Activated T-cell treated with anti-CD3 and anti-CD28 coated beads for 1 hour (primary cell): ENCODE data around the gene HERC3.

Experiments
- DNase-seq: peaks from one replicate; pipeline ENCODE4 v3.0.0-alpha.2; 2020; ENCODE audit warnings: low read depth

The HERC3 gene

DNA sequence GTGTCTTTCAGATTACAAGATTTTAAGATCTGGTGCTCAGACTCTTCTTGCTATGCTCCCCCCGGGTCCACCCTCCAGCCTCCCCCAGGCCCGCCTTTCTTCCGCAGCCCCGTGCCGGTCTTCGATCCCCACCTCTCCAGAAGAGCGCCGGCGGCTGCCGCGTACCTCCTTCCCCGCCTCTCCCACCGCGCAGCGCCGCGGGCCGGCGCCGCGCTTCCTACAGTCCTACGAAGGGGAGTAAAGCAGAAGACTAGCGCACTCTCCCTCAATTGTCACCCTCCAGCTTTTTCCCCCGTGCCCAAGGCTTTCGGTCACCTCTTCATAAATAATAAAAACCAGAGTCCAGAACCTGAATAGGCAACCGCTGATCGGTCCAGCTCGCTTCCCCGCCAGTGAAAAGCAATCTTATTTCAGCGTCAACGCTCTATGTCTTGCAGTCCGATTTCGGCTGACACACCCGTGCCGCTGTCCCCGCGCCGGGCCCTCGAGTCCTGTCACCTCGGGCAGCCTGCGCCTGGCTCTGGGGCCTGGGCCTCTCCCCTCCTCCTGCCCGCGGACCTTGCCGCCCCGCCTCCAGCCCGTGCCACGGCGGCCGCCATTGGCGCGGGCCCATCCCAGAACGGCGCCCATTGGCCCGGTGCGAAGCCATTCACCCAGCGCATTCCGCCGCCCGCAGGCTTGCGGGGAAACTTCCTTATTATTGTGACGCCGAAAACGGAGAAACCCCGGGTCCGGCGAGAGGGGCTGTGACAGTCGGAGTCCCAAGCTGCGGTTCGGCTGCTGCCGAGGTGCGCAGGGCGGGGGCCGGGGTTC lies at the start of gene HERC3:
Gene HERC3 (plus strand): TSS at position 694 of the 813 bp plus-strand sequence. CDS start 13,344 bp downstream, outside the sequence.
- peak; percentile 81 for DNase-seq

DNA sequence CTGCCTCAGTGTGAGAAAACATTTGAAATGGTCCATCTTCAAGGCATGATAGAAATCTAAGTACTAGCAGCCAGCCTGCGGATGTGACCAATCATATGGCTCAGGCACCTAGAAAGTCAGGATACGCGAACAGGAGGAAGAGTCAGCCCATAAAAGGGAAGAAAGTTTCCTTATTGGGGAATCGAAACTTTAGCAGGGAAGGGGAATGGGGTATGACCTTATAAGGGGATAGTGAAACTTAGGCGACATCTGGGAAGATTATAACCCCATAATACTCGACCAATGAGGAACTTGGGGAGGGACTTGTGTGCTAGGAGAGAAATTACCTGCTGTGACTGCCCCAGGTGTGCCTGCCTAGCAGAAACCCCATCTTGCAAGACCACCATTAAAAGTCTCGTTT lies 42.5 kb upstream of the HERC3 start:
- no peak for DNase-seq

DNA sequence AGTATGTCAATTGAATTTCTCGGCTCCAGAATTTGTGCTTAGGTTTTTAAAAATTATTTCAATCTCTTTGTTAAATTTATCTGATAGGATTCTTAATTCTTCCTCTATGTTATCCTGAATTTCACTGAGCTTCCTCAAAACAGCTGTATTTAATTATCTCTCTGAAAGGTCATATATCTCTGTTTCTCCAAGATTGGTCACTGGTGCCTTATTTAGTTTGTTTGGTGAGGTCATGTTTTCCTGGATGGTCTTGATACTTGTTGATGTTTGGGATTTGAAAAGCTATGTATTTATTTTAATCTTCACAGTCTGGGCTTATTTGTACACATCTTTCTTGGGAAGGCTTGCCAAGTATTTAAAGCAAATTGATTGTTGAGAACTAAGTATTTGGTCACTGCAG lies 24.7 kb upstream of the HERC3 start:
- no peak for DNase-seq

DNA sequence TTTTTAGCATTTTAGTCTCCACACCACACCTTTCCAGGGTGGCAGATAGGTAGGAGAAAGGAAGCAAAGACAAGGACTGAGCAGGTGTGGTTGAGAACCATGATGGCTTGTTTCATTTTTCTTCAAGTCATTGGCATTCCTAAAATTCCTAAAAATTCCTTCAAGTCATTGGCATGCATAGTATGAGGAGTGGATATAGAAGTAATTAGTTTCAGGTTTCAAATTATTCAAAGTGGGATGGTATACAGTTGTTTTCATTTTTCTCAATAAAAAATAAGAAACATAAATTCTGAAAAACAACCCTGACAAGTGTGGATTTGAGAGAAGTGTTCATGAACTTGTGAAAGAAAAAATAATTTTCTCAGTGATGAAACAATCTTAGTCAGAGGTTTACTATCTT lies 22.3 kb upstream of the HERC3 start:
- DNase-seq = no peak

DNA sequence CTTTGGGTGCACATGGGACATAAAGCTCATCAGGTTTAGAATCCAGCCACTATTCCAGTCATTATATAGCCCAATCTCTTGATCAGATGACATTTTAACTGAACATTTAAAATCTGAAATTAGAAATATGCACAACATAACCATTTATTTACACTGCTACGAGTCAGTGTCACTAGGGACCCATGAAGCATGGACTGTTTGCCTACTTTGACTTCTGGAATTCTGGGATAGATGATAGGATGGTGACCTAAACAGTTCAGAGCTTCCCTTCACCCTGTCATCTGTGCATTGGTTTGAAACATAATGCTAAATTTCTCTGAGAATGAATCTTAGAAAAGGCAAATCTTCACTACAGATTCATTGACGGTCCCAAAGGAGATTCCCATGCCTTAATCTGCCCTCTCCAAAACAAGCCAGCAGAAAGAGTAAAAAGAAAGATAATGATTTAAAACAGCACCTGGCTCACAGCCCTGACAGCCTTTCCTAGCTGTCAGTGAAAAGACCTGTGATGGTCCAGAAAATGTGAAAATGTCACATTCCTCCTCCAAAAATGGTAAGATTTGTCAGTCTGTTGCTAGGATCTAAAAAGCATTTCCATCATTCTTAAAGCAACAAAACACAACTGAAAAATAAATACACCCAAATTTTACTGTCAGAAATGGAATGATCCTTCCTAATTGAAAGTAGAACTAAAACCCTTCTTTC lies 18.9 kb upstream of the HERC3 start:
- no peak for DNase-seq

DNA sequence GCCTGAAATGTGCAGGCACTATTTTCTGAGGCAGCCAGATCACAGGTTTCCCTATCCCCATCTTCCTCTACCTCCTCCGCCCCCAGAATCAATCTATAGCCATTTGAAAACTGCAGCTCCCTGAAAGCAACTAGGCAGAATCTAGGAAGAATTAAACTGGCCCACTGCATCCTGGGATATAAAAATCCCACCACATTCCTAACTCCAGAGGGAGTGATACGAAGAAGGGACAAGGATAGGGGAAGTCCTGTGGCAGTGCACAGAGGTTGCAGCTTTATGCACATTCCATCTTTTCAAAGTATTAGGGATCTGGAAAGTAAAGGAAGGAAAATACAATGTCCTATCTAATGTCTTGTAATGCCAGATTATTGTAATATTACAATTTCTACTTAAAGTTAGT lies 18.3 kb upstream of the HERC3 start:
- no peak for DNase-seq

DNA sequence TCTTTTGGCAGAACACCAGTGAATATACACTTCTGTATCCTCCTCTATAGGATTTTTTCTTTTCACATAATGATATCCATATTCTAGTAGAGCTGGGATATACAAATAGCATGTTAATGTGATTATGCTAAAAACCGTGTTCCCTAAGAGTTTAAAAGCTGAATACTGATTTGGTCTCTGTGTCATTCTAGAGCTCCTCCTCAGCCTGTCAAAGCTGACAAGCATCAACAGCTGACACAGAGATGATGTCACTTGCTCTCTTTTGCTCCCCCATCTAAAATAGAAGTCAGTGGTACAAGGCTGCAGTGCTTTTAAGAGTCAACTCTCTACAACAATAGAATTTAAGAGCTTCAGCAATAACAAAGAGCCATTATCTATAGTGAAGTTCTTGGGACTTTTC lies 17.1 kb upstream of the HERC3 start:
- DNase-seq = no peak

DNA sequence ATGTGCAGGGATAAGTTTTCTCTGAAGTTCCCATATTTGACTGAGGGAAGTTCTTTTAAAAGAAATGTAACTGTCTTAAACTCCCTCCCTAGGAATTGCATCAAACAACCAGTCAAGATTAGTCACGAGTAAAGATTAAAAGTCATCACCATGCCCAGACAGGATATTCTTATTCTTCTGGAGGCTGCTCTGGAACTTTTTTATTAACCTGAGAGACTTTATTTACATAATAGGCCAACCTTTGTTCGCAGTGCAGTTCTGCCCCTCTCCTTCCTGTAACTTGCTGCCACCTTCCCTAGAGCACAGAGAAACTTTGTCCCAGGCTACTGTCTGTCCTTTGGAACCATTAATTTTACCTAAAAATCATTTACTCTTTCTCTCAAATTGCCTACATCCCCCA lies 9.8 kb upstream of the HERC3 start:
- DNase-seq = no peak

DNA sequence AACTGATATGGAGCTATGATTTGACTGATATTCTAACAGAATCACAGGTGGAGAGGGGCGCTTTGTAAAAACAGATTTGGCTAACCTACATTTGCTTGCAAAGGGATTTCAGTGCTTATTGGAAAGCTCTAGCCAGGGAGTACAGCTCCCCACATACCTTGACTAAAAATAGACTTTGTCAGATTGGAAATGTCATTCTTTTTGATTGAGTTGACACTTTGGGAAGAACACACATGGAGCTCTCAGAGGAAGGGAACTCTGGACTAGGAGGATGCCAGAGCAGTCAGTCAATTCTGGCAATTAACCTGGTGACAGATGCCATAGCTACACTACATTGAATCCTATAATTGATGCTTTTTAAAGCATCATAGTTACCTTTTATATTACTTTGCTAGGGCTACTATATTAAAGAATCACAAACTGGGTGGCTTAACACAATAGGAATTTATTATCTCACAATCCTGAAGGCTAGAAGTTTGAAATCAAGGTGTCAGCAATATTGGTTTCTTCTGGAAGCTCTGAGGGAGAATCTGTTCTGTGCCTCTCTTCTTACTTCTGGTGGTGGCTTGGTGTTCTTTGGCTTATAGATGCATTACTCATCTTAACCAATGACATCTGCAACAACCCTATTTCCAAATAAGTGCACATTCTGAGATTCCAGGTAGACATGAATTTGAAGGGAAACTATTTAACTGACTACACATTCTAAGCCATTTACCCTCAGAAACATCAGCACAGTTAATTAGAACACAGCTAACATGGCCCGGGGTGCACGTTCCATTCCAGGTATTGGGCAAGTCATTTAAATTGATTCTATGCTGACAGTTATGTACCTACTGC lies 8.4 kb upstream of the HERC3 start:
- DNase-seq = no peak

DNA sequence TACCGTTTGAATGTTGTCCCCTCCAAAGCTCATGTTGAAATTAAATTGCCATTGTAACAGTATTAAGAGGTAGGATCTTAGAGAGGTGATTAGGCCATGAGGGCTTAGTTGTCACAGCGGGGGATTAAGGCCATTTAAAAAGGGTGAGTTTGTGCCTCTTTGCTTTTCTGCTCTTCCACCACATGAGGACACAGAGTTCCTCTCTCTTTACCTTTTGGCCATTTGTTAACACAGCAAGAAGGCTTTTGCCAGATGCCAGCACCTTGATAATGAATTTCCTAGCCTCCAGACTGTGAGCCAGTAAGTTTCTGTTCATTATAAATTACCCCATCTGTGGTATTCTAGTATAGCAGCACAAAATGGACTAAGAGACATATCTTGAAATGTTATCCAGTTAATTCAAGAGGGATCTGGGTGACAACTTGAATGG lies 7.8 kb upstream of the HERC3 start:
- no peak for DNase-seq

DNA sequence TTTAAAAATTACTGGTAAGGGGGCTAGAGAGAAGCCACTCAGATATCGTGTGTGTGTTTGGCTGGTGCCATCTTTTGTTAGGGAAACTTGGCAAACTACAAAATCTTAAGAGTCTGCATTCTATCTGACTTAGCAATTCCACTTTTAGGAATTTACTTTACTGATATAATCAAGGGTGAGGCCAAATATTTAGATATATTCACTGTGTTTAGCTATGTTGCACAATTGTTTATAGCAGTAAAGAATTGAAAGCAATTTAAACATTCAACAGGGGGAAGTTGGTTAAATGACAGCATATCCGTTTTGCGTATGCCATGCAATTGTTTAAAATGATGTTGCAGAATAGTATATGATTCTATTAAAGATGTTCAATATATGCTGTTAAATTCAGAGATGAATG lies 6.4 kb upstream of the HERC3 start:
- no peak for DNase-seq

DNA sequence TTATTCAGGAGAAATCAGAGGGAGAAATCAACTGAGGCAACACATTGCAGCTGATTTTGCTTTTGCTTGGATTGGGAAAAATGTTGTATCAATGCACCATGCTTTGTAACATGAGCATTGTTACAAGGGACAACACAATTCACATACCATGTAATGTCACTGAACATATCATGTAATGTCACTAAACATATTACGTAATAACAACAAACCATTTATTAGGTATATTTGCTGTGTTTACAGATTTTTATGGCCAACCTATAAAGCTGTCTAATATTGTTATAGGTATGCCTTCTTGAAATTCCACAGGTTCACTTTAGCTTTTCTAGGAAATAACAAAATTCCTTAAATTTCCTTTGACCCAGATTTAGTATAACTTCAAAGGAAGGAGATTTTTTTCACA lies 5.0 kb upstream of the HERC3 start:
- no peak for DNase-seq

DNA sequence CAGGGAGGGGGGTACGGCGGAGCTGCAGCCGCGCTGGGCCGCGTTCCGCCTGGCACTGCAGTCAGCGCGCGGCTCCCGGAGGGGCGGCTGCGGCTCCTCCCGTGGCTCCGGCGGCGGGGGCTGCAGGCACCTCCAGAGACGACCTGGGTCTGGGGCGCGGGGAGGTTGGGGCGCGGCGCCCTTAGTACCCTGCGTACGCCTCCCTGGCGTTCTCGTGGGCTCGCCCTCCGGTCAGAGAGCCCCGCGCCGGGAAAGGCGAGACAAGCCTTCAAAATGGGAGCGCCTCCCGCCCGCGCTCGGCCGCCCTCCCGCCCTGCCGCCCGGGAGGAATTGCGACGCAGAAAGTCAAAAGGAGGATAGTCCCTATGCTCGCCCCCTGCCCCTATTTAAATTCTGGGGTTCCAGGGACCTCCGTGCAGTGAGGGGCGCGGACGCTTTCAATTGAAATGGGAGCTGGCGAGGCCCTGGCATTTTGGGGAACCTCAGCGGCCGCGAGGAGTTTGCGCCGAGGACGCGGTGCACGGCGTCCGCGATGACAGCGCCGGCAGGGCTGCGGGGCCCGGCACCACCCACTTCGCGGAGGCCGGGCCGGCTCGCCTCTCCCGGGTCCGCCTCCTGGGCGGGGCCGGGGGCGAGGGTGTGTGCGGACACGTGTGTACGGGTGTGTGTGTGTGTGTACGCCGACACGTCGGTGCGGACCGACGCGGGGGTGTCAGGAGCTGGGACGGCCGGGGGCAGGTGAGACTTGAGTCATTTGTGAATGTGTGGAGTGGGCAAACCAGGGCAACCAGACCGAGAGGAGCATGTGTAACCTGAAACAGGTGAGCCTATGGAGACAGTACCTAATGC lies 544 bp downstream of the HERC3 start:
- peak; percentile 73 for DNase-seq

DNA sequence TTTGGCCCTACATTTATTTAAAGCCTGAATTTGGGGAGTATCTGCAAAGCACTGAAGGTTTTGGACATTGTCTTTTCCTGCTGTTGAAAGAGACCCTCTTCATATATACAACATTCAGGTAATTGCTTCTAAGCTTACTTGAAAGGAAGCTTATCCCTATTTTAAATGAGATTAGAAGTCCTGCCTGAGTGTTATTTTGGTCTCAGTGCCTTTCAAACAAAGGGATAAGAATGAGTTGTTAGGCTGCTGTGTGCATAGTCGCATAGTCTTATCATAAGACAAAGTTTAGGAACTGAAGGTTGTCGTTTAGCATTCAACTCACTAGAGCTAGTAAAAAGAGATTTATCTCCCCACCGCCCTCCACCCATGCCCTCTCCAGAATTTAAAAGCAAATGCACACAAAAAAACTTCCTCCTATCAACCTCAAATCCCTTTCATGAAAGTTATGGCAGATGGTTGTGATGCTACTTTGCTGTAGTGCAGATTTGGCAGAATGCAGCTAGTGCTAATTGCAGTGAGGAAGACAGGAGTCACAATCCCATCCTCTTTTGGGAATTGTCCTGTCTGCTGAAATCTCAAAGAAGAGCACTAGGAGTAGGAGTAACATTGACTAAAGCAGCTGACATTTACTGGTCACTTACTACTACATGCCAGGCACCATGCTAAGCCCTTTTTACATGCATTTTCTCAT lies 5.8 kb downstream of the HERC3 start:
- no peak for DNase-seq

DNA sequence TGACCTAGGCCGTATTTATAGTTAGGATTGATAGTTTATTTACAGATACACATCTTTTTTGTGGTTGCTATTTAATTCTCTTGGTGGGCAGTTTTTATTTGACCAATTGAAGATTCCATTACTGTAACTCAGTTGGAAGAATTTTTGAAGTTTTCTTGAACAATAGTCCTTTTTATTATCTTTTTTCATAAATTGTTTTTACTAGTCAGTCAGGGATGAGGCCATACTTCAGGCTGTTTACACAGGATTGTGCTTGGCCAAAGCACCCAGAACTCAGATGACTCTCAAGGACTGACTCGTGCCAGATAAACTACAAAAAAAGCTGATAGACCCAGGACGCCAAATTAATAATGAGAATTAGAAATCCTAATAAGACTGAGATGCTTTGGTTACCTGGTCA lies 7.0 kb downstream of the HERC3 start:
- no peak for DNase-seq

DNA sequence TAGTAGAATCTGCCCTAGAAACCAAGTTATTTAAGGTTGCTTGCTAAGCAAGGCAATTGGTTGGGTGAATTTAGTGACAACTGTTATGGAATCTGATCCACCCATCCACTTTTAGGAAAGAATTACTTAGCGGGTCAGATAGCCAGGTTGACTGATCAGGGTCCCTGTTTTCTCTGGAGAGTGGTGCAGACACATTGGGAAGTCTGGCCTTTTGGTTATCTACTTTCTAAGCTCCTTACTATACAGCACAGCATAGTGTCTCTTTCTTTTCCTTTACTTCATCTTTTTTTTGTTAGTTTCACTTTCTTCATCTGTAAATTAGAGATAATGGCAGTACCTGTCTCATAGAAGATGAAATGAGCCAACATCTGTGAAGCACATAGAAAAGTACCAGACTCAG lies 7.4 kb downstream of the HERC3 start:
- no peak for DNase-seq

DNA sequence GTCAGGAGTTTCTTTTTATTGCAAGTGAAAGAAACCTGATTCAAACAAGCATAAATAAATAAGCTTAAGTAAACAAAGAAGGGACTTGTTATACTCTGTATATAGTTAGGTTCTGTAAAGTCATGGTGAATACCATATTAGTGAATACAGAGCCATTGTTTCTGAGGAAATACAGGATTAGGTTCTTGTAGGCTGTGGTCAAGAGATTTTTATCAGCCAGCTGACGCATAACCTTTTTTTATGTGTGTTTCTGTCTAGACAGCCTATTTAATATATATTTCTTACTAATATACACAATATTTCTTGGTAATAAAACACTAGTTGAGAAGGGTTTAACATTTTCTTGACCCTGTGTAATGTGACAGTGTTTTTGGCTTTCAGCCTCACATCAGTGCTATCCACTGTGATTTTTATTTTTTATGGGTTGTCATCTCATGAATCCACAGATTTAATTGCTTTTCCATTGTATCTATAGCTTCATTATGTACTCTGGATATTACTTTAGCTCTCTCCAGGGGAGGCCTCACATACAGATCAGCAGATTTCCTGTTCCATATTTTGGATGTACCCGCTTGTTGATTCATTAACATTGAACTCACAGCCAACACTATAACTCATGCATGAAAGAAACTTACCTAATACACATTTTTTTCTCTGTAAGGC lies 8.0 kb downstream of the HERC3 start:
- DNase-seq = no peak

DNA sequence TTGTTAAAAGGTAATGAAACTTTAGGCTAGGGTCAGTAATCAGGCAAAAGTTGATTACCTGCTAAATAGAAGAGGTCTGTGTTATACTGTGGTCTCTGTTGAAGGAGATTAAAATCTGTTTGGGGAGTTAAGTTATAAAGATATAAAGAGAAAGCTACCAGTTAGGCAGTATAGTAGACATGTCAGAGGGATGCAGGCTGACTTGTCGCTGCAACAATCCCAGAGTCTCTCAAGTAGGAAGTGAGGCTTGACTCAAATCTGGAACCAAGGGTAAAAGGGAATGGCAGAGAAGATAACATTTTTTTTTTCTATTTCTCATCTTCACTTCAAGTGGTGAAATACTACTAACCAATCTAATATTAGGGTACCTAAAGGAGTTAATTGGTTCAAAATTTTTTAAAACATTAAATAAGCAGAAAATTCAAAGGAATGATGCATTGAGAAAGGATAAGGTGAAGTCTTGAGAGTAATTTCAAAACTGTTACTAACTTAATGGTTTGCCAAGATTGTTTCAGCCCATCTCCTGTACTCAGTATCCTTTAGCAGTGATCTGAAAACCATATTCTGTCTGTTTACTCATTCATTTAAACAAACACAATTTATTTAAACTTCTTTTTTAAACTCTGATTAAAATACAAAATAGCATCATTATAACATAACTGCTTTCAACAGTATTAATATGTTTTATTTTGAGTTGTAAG lies 12.8 kb downstream of the HERC3 start:
- no peak for DNase-seq

DNA sequence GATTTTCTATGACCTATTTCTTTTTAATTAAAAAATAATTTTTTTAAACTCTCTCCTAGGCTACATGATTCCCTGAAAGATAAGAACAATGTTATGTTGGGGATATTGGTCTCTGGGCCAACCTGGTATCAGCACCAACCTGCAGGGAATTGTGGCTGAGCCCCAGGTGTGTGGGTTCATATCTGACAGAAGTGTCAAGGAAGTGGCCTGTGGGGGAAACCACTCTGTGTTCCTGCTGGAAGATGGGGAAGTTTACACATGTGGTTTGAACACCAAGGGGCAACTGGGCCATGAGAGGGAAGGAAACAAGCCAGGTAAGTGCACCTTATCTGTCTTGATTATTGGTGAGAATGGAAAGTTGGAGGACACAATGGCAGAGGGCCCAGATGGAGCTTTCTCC lies 13.5 kb downstream of the HERC3 start:
- no peak for DNase-seq

DNA sequence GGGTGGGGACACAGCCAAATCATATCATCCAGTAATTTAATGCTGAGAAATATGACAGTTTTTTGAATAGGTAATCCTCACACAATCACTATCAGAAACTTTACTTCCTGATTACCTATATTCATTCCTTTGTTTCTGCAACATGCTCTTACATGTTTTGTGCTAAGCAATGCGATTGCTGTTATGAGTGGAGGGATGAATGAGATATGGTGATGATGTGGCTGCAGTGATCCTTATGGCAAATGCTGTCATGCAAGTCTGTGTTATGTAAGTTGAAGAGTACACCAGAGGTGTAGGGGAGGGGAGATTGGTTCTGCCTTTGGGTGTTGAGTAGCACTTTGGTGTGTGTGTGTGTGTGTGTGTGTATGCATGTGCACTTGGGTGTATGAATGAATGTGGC lies 14.6 kb downstream of the HERC3 start:
- DNase-seq = no peak
